ENCODE measurements around the gene TANC1. TPM values are rescaled to one million over a fixed set of nuclear protein-coding genes. Genes with fewer than 3 reads are reported as not detected.

Gene TANC1
- total and polyA plus RNA-seq, 2 of the 4 experiments (the other 2 are of a cell fraction): 10.2 to 12.9 TPM

DNA sequence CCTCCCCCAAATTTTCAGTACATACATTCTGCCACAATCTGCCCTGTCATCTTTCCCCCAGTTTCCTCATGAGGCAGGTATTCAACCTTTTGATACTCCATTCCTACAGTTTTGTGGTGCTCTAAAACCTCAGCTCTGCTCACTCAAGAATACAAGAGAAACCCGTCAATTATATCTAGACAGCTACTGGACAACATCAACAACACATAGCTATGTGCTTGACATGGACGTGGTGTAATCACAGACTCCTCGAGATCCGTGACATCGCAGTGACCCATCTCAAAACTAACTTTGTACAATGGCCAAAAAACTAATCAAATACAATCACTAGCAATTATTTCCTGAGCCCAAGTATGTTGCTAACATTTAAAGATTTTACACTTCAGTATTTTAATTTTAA, 294.5 kb downstream of the TANC1 start:
- in situ Hi-C loops (cut with MboI; ENCODE audit: low sequenced_read_pairs): no loop called here

More for the DNA sequence above, 294.5 kb downstream of the TANC1 start:
- ChIA-PET CTCF (interaction anchor here (0.8 to 1.2 kb wide), 2 partner anchors 13 to 14 kb away, joined by 3 to 5 read pairs; no protein-coding TSS in a partner anchor), POLR2A (ENCODE audit: unreplicated experiment) (no interaction called here)
- intact Hi-C loops (cut with micrococcal nuclease): no loop called here
- Histone ChIP-seq H3K9me3 (ENCODE audit: control insufficient read depth, insufficient read depth, low read length) (no peaks in the 10 kb centered on the region), H2BK5ac (ENCODE audit: low read depth, low read length, poor library complexity, severe bottlenecking) (no peak overlapping the region), H3K4me1 (ENCODE audit: control insufficient read depth, insufficient read depth, low read length) (peaks cover 9% of the 10 kb centered on the region), H4K20me1 (ENCODE audit: insufficient read depth, low read length) (no peaks in the 10 kb centered on the region), H3K27me3 (ENCODE audit: control insufficient read depth, insufficient read depth, low read length) (no peaks in the 10 kb centered on the region), H2BK15ac (ENCODE audit: low read depth, low read length) (no peak overlapping the region), H2BK20ac (ENCODE audit: low read depth, low read length) (no peak overlapping the region), H3K36me3 (ENCODE audit: control insufficient read depth, insufficient read depth, low read length) (peaks cover 9% of the 10 kb centered on the region), H4K8ac (ENCODE audit: low read depth in 2 of 2, low read length in 2 of 2) (no peak overlapping the region), H3K79me1 (ENCODE audit: low read depth in 1 of 2, low read length in 2 of 2) (peaks cover 3 to 5% of the 10 kb centered on the region in 2 experiments; a peak in 1 of 4 replicates), H3K56ac (ENCODE audit: extremely low read depth, insufficient read depth, low read length) (no peak overlapping the region), H3K4me2 (ENCODE audit: low read depth, low read length) (no peak overlapping the region), H2AK9ac (replicated peaks; ENCODE audit: low read depth, low read length, poor library complexity) (no peak overlapping the region), H4K91ac (ENCODE audit: insufficient read depth, low read depth, low read length) (no peak overlapping the region), H3K9me1 (ENCODE audit: insufficient read depth, low read length) (0 out of 2 replicates have a peak, but pooled peaks cover 3% of the 10 kb centered on the region), H2AFZ (replicated peaks; ENCODE audit: low read length, poor library complexity) (no peak overlapping the region), H3K4ac (ENCODE audit: low read depth, low read length) (no peak overlapping the region), H4K5ac (ENCODE audit: low read depth, low read length) (no peak overlapping the region), H3K9ac (ENCODE audit: low read depth, low read length) (no peak overlapping the region), H2BK120ac (ENCODE audit: low read depth, low read length) (no peak overlapping the region), H3K18ac (ENCODE audit: low read depth, low read length) (no peak overlapping the region), H2AK5ac (ENCODE audit: low read depth, low read length) (no peak overlapping the region), H3K27ac (ENCODE audit: insufficient read depth, low read length) (no peak overlapping the region), H3K4me3 (ENCODE audit: insufficient read depth, low read depth, low read length) (no peak overlapping the region), H3K23ac (ENCODE audit: low read depth, low read length) (no peak overlapping the region), H3K14ac (replicated peaks; ENCODE audit: low read depth, low read length) (no peak overlapping the region)
- BruUV-seq (replicated peaks): no TSS peak
- no peak for DNase-seq
- 83% methylated on average over 1 of the region's 5 CpGs; no CpG with 5 or more reads in 1 of the 2 experiments for WGBS, 2 experiments (ENCODE audit: extremely low coverage in 2 of 2, insufficient read length in 1 of 2)
- TF ChIP-seq RFX5 (IDR thresholded peaks at IDR 0.05; ENCODE audit: low read depth, low read length) (no peak), MAFK (IDR thresholded peaks at IDR 0.05; ENCODE audit: low read depth, low read length) (no peak), MXI1 (IDR thresholded peaks at IDR 0.05; ENCODE audit: borderline replicate concordance, low read depth, low read length) (no peak), CEBPB (IDR thresholded peaks at IDR 0.05; ENCODE audit: low read depth, low read length) (no peak), CHD1 (IDR thresholded peaks at IDR 0.05; ENCODE audit: low read depth, low read length) (no peak), RCOR1 (IDR thresholded peaks at IDR 0.05; ENCODE audit: insufficient replicate concordance, low read length) (no peak), SMC3 (IDR thresholded peaks at IDR 0.05; ENCODE audit: low read depth, low read length) (no peak), POLR2A (IDR thresholded peaks at IDR 0.05; ENCODE audit: low read depth, low read length) (no peak), FOS (IDR thresholded peaks at IDR 0.05; ENCODE audit: low read depth, low read length) (no peak), RAD21 (IDR thresholded peaks at IDR 0.05; ENCODE audit: low read length) (no peak), MAZ (IDR thresholded peaks at IDR 0.05; ENCODE audit: borderline replicate concordance, low read depth, low read length) (no peak), BHLHE40 (IDR thresholded peaks at IDR 0.05; ENCODE audit: low read depth, low read length) (no peak), NFE2L2 (IDR thresholded peaks at IDR 0.05; ENCODE audit: low read depth, low read length) (no peak)
- TF ChIP-seq, protein P1, sequence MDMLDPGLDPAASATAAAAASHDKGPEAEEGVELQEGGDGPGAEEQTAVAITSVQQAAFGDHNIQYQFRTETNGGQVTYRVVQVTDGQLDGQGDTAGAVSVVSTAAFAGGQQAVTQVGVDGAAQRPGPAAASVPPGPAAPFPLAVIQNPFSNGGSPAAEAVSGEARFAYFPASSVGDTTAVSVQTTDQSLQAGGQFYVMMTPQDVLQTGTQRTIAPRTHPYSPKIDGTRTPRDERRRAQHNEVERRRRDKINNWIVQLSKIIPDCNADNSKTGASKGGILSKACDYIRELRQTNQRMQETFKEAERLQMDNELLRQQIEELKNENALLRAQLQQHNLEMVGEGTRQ (IDR thresholded peaks at IDR 0.05; ENCODE audit: low read depth, low read length): no peak
- TF ChIP-seq, protein P2, sequence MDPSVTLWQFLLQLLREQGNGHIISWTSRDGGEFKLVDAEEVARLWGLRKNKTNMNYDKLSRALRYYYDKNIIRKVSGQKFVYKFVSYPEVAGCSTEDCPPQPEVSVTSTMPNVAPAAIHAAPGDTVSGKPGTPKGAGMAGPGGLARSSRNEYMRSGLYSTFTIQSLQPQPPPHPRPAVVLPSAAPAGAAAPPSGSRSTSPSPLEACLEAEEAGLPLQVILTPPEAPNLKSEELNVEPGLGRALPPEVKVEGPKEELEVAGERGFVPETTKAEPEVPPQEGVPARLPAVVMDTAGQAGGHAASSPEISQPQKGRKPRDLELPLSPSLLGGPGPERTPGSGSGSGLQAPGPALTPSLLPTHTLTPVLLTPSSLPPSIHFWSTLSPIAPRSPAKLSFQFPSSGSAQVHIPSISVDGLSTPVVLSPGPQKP (IDR thresholded peaks at IDR 0.05; ENCODE audit: borderline replicate concordance, low read depth, low read length): no peak
- TF ChIP-seq, protein P3, sequence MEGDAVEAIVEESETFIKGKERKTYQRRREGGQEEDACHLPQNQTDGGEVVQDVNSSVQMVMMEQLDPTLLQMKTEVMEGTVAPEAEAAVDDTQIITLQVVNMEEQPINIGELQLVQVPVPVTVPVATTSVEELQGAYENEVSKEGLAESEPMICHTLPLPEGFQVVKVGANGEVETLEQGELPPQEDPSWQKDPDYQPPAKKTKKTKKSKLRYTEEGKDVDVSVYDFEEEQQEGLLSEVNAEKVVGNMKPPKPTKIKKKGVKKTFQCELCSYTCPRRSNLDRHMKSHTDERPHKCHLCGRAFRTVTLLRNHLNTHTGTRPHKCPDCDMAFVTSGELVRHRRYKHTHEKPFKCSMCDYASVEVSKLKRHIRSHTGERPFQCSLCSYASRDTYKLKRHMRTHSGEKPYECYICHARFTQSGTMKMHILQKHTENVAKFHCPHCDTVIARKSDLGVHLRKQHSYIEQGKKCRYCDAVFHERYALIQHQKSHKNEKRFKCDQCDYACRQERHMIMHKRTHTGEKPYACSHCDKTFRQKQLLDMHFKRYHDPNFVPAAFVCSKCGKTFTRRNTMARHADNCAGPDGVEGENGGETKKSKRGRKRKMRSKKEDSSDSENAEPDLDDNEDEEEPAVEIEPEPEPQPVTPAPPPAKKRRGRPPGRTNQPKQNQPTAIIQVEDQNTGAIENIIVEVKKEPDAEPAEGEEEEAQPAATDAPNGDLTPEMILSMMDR (conservative IDR thresholded peaks at IDR 0.05; ENCODE audit: low read depth, low read length): no peak
- dilution Hi-C loops (cut with HindIII; ENCODE audit: low sequenced_read_pairs, unreplicated experiment): no loop called here
- no peak for ATAC-seq (ENCODE audit: low read depth)

All from IMR-90 (cell line).